Adrenal gland (tissue), 12 donors: ENCODE measurements around the gene TMEM200C. TPM values are rescaled to one million over a fixed set of nuclear protein-coding genes. Genes with fewer than 3 reads are reported as not detected.

Experiments used
- DNase-seq, 7 donors: peaks; one replicate each; pipeline ENCODE4 v3.0.0-alpha.2; 2019 to 2020
- H3K27ac ChIP-seq, 5 donors: fragments of 200-600 bp; sonication (generic) in 4 of 5; 1 replicate in 3 of 5; 2 replicates in 2 of 5; pipeline versions ENCODE4 v1.5.1 to v1.8.0; 2016 to 2020; ENCODE audit warnings: mild to moderate bottlenecking in 1 of 5
- H3K27me3 ChIP-seq: fragments of 200-600 bp; 2 replicates; pipeline ENCODE4 v1.8.0; 2021
- H3K36me3 ChIP-seq, 2 donors: fragments of 200-600 bp; replicated peaks in 1 of 2; 1 replicate in 1 of 2; 2 replicates in 1 of 2; pipeline versions ENCODE4 v1.5.1 to v1.8.0; 2018 to 2022
- H3K4me1 ChIP-seq, 2 donors: fragments of 200-600 bp; replicated peaks in 1 of 2; 1 replicate in 1 of 2; 2 replicates in 1 of 2; pipeline versions ENCODE4 v1.5.1 to v1.8.0; 2018 to 2021
- H3K4me3 ChIP-seq, 4 donors: fragments of 200-600 bp; sonication (generic) in 3 of 4; one replicate each; pipeline ENCODE4 v1.5.1; 2016 to 2018
- H3K9me3 ChIP-seq, 3 donors: fragments of 200-600 bp; sonication (generic) in 1 of 3; replicated peaks in 1 of 3; 1 replicate in 2 of 3; 2 replicates in 1 of 3; pipeline versions ENCODE4 v1.5.1 to v1.8.0; 2016 to 2021
- CTCF ChIP-seq, 6 experiments: fragments of 450-650 bp in 4 of 6; fragments of 200-600 bp in 2 of 6; sonication (generic) in 1 of 6; IDR thresholded peaks; 1 replicate in 5 of 6; 2 replicates in 1 of 6; pipeline versions ENCODE4 v1.5.1 to v1.8.0; 2016 to 2021; ENCODE audit warnings: antibody characterized with exemption in 6 of 6, mild to moderate bottlenecking in 2 of 6, moderate library complexity in 1 of 6
- POLR2A ChIP-seq, 2 donors: fragments of 450-650 bp; IDR thresholded peaks; one replicate each; pipeline ENCODE4 v1.6.1; 2017; ENCODE audit warnings: antibody characterized with exemption in 2 of 2, mild to moderate bottlenecking in 2 of 2, moderate library complexity in 1 of 2
- WGBS, 4 donors: extraction: QIAGEN DNeasy Blood & Tissue Kit in 2 of 4; methylation state at CpG; one replicate each; pipeline versions ENCODE4 v1.1.5 to v1.1.7; 2013 to 2017; 5-methylcytosine and 5-hydroxymethylcytosine counted together
- intact Hi-C, 2 donors: fragments of 100-400 bp; cut with DNase I; formaldehyde crosslinking; loops; one replicate each; pipeline versions ENCODE4 v1.14.1 to v1.15.0; 2022 to 2023
- microRNA-seq, 3 donors: library from miRNA; unstranded; fragments of <30 nt; microRNA quantifications; one replicate each; pipeline ENCODE4, GENCODE V29; 2017 to 2020
- polyA plus RNA-seq, 3 donors: library from polyadenylated mRNA; stranded (reverse); fragments of 200-250 nt in 2 of 3; fragments of 350-450 nt in 1 of 3; fragmentation: Illumina TruSeq in 1 of 3; extraction: RNeasy Lipid Tissue Mini Kit (QIAGEN cat#74804) in 1 of 3; gene quantifications; one replicate each; pipeline ENCODE4 v1.2.3, GENCODE V29; 2013 to 2014
- small RNA-seq, 2 donors: library from RNA; depleted of rRNA; stranded (forward); fragments of <200 nt; gene quantifications; one replicate each; pipeline ENCODE3, GENCODE V24; 2016
- total RNA-seq, 9 donors: library from RNA; depleted of rRNA in 4 of 9; stranded (reverse); fragments of >200 nt in 4 of 9; fragments of 120-200 nt in 1 of 9; fragmentation: NEBNext Ultra II Directional in 1 of 9; extraction: Animal tissue kit (Norgen Biotek cat#: 25700) in 1 of 9; gene quantifications; one replicate each; pipeline versions ENCODE4 v1.1.0 to v1.2.4, GENCODE V29; 2013 to 2023
- donor health status: healthy with polysubstance abuse.
- donor health status: Bipolar disorder and iron deficiency.
- donor health status: DM: yes; HTN: yes; CAD: no.
- donor health status: DM: no; HTN: no; CAD: no.
- donor health status: DM: no; HTN: no; CAD: no.
- donor health status: DM: yes; HTN: yes; CAD: no.

The TMEM200C gene
- total and polyA plus RNA-seq, 12 donors, result 0.06 to 42.4 (median 8.1) TPM

- intact Hi-C loops, result no loop called here
These were observed 55.3 kb downstream of the TMEM200C start for GRCh38 chr18:5840025-5840424.

GRCh38 chr18:5839102-5839501, 56.2 kb downstream of the TMEM200C start:
- Histone ChIP-seq H3K27ac (no peak overlapping the region), H3K9me3 (no peaks in the 10 kb centered on the region), H3K27me3 (no peaks in the 10 kb centered on the region), H3K36me3 (no peaks in the 10 kb centered on the region), H3K4me3 (no peak overlapping the region), H3K4me1 (peaks cover 0 to 9% of the 10 kb centered on the region in 2 donors)
- intact Hi-C loops, result no loop called here
- WGBS, 4 donors, result 92 to 95% (median 94%) methylated on average over 8 of the region's 8 CpGs
- no peak for DNase-seq
- no peak for TF ChIP-seq CTCF (IDR thresholded peaks at IDR 0.05)

More at GRCh38 chr18:5840025-5840424, 55.3 kb downstream of the TMEM200C start:
- H3K36me3 ChIP-seq, result no peaks in the 10 kb centered on the region
- no peak overlapping the region for H3K4me3 ChIP-seq
- peaks cover 0 to 9% of the 10 kb centered on the region in 2 donors for H3K4me1 ChIP-seq
- no peak for DNase-seq
- WGBS, 4 donors, result 61 to 76% (median 67%) methylated on average over 2 of the region's 2 CpGs
- H3K9me3 ChIP-seq, result no peaks in the 10 kb centered on the region
- H3K27ac ChIP-seq, result no peak overlapping the region
- TF ChIP-seq POLR2A (IDR thresholded peaks at IDR 0.05) (no peak), CTCF (IDR thresholded peaks at IDR 0.05) (no peak)
- no peaks in the 10 kb centered on the region for H3K27me3 ChIP-seq

Small RNAs within 50 kb of the gene (microRNA-seq; reads per million reads assigned to microRNA genes)
- gene MIR3976, result 0 reads per million in 3 donors

Small RNAs within 50 kb of the gene (small RNA-seq; reads per million reads assigned to genes)
- gene MIR3976, result 0 reads per million in 2 donors
